Hematopoietic multipotent progenitor cell treated with erythropoietin and hydrocortisone succinate and interleukin-3 and kit ligand, for 17 days (in vitro differentiated cells): ENCODE results near the gene CBFA2T2.
"Not testable (repeated sequence)": the region's sequence is repeated elsewhere in the genome, so short reads cannot be mapped to it uniquely, and the experiment has no call there.

ENCODE experiments used
- DNase-seq: peaks from one replicate; pipeline ENCODE4 v3.0.0-alpha.2; 2015; ENCODE audit warnings: low spot score

Gene CBFA2T2

GRCh38 chr20:33506576-33506975, 16.7 kb downstream of the CBFA2T2 start:
- DNase-seq: no peak

- DNase-seq: no peak
These were observed 17.6 kb downstream of the CBFA2T2 start for GRCh38 chr20:33507461-33507860.

DNA sequence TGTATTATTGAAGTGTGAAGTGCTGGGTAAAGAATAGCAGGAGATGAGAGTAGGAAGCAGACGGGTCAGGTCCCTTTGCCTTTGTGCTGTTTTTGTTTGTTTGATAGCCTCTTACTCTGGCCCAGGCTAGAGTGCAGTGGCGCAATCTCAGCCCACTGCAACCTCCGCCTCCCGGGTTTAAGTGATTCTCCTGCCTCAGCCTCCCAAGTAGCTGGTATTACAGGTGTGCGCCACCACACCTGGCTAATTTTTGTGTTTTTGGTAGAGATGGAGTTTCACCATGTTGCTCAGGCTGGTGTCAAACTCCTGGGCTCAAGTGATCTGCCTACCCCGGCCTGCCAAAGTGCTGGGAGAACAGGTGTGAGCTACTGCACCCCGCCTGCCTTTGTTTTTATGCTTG, 18.1 kb downstream of the CBFA2T2 start:
- not testable (repeated sequence) for DNase-seq

DNA sequence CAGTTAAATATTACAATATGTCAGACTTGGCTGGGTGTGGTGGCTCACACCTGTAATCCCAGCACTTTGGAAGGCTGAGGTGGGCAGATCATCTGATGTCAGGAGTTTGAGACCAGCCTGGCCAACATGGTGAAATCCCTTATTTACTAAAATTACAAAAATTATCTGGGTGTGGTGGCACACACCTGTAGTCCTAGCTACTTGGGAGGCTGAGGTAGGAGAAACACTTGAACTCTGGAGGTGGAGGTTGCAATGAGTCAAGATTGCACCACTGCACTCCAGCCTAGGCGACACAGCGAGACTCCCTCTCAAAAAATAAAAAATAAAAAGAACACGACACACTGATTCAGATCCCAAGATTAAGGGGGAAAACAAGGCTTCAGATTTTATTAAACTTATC, 19.2 kb downstream of the CBFA2T2 start:
- DNase-seq: not testable (repeated sequence)

DNA sequence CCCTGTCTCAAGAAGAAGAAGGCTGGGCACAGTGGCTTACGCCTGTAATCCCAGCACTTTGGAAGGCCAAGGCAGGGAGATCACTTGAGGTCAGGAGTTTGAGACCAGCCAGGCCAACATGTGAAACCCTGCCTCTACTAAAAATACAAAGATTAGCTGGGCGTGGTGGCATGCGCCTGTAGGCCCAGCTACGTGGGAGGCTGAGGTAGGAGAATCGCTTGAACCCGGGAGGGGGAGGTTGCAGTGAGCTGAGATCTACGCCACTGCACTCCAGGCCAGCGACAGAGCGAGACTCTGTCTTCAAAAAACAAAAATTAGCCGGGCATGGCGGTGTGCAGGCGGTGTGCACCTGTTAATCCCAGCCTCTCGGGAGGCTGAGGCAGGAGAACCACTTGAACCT, 22.0 kb downstream of the CBFA2T2 start:
- DNase-seq: not testable (repeated sequence)

DNA sequence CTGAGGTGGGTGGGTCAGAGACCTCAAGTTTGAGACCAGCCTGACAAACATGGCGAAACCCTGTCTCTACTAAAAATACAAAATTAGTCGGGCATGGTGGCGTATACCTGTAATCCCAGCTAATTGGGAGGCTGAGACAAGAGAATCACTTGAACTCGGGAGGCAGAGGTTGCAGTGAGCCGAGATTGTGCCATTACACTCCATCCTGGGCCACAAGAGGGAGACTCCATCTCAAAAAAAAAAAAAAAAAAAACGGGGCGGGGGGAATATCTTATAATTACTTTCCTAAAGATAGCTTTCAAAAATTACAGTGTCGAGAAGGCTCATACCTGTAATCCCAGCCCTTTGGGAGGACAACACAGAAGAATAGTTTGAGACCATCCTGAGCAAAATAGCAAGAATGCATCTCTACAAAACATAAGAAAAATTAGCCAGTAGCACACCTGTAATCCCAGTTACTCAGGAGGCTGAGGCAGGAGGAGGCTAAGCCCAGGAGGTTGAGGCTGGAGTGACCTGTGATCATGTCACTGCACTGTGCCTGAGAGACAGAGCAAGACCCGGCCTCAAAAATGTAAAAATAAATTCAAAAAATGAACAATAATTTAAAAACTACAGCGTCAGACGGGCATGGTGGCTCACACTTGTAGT, 25.8 kb downstream of the CBFA2T2 start:
- no peak for DNase-seq

DNA sequence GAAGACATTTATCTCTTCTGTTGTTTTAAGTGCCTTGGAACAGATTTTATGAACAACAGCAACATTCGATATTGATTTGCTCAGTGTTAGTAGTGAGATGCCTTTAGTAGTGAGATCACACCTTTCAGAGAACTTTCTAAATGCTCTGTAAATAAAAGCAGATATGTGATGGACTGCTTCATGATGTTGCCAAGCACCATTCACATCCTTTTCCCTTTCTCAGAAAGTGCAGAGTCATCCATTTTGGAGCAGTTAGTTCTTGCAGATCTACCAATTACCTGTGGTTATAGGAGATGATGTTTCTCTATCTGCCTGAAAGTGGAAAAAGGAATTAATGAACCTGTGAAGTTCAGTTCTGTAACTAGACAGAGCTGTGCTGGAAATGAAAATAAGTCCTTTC, 27.0 kb downstream of the CBFA2T2 start:
- DNase-seq: peak; percentile 41

- DNase-seq: no peak
These were observed 28.2 kb downstream of the CBFA2T2 start for GRCh38 chr20:33518071-33518470.

GRCh38 chr20:33521461-33521860, 31.6 kb downstream of the CBFA2T2 start:
- DNase-seq: no peak

GRCh38 chr20:33522256-33522820, 32.4 kb downstream of the CBFA2T2 start:
- no peak for DNase-seq

DNA sequence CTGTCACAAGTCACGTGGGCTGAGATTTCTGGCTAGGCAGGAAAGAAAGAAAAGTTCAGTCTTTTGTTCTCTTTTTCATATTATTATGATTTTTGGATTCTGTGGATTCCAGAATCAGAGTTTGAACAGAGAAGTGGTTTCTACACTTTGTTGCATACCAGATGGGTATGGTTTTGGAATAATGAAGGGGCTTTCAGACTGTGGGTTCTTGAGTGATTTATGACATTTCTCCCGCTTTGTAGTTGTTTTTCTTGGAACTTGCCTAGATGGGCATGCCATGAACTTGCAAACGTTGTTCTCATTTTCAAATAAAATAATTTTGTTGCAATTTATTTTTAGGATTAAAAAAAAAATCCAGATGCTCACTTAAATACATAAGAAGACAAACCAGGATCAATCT, 34.4 kb downstream of the CBFA2T2 start:
- no peak for DNase-seq

- DNase-seq: no peak
These were observed 36.9 kb downstream of the CBFA2T2 start for GRCh38 chr20:33526769-33527168.

DNA sequence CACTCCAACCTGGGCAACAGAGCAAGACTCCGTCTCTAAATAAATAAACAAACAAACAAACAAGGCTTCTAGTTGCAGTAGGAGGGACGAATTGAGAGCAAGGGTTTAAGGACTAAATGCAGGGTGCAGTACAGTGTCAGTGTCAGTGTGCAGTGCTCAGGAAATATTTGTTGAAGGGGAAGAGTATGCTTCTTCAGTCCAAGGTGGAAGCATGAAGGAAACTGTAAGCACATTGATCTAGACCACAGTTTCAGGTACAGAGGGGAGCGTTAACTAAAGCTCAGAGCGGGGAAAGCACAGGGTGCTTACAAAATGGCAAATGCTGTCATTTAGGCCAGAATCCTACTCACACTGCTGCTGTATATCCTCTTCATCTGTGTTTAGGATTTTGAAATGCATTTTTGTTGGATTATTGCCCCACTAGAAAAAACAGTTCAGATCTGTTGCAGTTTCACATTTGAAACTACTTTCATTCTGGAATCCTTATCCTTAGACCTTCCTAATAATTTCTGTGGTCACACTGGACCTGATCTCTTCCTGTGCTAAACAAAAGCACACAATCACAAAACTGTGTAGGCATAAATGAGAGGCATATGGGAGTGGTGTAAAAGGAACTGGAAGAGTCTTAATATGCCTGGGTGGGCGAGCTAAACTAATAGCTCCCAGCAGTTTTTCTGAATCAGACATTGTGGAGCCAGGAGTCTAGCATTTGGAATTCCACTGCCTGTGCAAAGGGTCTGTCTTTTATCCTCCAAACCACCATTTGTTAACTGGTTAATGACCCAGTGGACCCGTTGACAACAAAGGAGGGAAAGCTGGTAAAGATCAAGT, 41.4 kb downstream of the CBFA2T2 start:
- DNase-seq: no peak

GRCh38 chr20:33531885-33532284, 42.0 kb downstream of the CBFA2T2 start:
- DNase-seq: no peak

GRCh38 chr20:33532753-33533459, 43.0 kb downstream of the CBFA2T2 start:
- no peak for DNase-seq

GRCh38 chr20:33535717-33536116, 45.8 kb downstream of the CBFA2T2 start:
- DNase-seq: not testable (repeated sequence)

GRCh38 chr20:33537608-33538007, 47.7 kb downstream of the CBFA2T2 start:
- DNase-seq: no peak

- no peak for DNase-seq
These were observed 49.2 kb downstream of the CBFA2T2 start for GRCh38 chr20:33539129-33539528.

DNA sequence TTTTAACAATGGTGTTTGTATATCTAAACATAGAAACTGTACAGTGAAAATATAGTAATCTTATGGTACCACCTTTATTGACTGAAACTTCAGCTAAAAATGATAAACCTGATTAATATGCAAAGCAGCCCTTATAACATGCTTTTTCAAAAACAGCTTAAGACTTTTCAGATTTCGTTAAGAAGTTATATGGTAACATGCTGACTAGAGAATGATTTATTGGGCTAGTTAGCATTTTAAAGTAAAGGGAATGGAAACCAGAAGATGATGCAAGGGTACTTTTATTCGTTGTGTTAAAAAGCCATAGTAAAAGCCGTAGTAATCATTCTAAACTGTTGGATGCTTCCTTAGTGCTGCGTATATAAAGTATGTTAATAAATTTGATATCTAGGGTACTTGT, 50.5 kb downstream of the CBFA2T2 start:
- no peak for DNase-seq

DNA sequence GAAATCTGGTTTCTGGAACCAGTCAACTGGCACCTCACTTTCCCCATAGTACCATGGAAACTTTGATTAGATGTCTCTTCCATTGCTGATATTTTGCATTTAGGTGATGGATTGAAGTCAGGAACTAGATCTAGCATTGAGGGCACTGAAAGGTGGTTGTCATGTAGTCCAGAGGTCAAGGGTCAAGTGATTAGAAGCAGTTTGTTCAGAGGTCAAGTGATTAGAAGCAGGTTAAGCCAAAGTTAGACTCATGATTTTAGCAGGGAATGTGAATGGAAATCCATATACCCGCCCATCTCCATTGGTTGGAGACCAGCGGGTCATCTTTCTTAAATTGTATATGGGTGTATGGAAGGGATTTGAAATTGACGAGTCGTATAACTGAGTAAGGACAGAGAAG, 51.2 kb downstream of the CBFA2T2 start:
- no peak for DNase-seq

DNA sequence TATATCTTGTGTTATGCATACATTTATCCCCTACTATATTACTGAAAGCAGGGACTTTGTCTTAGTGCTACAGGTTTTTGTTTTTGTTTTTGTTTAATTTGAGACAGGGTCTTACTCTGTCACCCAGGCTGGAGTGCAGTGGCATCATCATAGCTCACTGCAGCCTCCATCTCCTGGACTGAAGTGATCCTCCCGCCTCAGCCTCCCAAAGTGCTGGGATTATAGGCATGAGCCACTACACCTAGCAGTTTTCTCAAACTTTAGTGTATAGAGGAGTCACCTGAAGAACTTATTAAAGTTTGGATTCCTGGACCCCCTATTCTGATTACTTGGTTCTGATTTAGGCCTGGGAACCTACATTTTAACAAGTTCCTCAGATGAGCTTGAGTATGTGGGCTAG, 51.9 kb downstream of the CBFA2T2 start:
- DNase-seq: no peak

DNA sequence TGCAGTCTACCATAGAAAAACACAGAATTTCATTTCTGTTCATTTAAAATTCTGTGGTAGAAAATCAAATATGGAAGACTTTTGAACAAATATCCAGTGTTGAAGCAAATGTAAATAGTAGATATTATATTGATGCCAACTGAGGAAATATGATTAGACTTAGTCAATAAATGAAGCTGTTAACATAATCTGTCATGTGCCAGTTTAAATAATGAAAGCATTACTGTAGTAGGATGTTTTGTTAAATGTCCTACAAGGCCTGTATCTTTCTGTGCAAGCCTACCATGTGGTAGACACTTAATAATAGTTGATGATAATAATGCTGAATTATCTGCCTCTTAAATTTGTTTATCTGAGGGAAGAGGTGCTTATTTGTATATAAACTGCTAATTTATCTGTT, 55.9 kb downstream of the CBFA2T2 start:
- DNase-seq: no peak
